Activated CD8-positive, alpha-beta memory T cell treated with anti-CD3 and anti-CD28 coated beads for 36 hours (primary cell): ENCODE measurements around the gene VEPH1. TPM values are rescaled to one million over a fixed set of nuclear protein-coding genes. Genes with fewer than 3 reads are reported as not detected.

ENCODE experiments used
- total RNA-seq, 2 experiments: library from RNA; stranded (reverse); gene quantifications; one replicate each; pipeline ENCODE4 v1.2.3, GENCODE V29; 2021

The VEPH1 gene
- total RNA-seq, 2 experiments from 2014 or later = not detected

Other genes starting within 250 kb of the VEPH1 start
- gene PTX3, start 66.6 kb downstream of the VEPH1 start, total RNA-seq = not detected